ENCODE results near the gene CFTR.

The CFTR gene

DNA sequence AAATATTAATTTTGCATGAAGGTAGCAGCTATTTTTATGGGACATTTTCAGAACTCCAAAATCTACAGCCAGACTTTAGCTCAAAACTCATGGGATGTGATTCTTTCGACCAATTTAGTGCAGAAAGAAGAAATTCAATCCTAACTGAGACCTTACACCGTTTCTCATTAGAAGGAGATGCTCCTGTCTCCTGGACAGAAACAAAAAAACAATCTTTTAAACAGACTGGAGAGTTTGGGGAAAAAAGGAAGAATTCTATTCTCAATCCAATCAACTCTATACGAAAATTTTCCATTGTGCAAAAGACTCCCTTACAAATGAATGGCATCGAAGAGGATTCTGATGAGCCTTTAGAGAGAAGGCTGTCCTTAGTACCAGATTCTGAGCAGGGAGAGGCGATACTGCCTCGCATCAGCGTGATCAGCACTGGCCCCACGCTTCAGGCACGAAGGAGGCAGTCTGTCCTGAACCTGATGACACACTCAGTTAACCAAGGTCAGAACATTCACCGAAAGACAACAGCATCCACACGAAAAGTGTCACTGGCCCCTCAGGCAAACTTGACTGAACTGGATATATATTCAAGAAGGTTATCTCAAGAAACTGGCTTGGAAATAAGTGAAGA is 112.3 kb downstream of the CFTR start:
- DNase-seq: no peak

DNA sequence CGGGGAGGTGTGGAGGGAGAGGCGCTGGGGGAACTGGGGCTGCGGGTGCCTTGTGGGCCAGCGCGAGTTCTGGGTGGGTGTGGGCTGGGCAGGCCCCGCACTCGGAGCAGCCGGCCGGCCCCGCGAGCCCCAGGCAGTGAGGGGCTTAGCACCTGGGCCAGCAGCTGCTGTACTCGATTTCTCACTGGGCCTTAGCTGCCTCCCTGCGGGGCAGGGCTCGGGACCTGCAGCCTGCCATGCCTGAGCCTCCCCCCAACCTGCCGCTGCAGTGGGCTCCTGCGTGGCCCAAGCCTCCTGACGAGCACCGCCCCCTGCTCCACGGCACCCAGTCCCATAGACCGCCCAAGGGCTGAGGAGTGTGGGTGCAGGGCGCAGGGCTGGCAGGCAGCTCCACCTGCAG is 116.3 kb downstream of the CFTR start:
- no peak for DNase-seq

GRCh38 chr7:117597755-117598154 is 117.9 kb downstream of the CFTR start:
- DNase-seq: no peak

DNA sequence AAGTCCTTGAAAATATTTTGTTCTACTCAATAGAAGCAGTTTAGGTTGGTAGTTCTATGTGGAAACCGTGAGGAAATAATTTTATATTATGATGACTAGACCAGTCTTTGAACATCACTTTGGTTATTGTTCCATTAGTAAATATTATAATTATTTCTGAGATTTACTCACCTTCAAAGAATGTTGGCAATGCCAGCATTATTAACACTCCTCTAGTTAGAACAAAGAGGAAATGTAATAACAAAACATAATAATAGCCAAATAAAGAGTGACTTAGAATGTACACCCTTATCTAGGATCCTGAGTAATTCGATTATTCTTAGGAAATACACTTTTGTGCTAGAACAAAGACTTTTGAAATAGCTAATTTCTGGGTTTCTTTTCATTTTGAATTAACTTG is 121.1 kb downstream of the CFTR start:
- DNase-seq: no peak

DNA sequence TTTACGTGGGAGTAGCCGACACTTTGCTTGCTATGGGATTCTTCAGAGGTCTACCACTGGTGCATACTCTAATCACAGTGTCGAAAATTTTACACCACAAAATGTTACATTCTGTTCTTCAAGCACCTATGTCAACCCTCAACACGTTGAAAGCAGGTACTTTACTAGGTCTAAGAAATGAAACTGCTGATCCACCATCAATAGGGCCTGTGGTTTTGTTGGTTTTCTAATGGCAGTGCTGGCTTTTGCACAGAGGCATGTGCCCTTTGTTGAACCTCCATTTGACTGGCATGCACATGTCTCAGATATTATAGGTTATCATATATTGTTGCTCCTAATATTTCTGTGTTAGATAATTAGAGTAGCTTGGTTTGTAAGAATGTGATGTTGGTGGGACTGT is 123.8 kb downstream of the CFTR start:
- no peak for DNase-seq

- no peak for DNase-seq
These were observed 125.9 kb downstream of the CFTR start for GRCh38 chr7:117605712-117606111.

GRCh38 chr7:117606132-117606531 is 126.3 kb downstream of the CFTR start:
- no peak for DNase-seq

DNA sequence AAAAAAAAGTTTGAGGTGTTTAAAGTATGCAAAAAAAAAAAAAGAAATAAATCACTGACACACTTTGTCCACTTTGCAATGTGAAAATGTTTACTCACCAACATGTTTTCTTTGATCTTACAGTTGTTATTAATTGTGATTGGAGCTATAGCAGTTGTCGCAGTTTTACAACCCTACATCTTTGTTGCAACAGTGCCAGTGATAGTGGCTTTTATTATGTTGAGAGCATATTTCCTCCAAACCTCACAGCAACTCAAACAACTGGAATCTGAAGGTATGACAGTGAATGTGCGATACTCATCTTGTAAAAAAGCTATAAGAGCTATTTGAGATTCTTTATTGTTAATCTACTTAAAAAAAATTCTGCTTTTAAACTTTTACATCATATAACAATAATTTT is 130.6 kb downstream of the CFTR start:
- DNase-seq: no peak

GRCh38 chr7:117612637-117613036 is 132.8 kb downstream of the CFTR start:
- no peak for DNase-seq

GRCh38 chr7:117616694-117617093 is 136.9 kb downstream of the CFTR start:
- DNase-seq: no peak

DNA sequence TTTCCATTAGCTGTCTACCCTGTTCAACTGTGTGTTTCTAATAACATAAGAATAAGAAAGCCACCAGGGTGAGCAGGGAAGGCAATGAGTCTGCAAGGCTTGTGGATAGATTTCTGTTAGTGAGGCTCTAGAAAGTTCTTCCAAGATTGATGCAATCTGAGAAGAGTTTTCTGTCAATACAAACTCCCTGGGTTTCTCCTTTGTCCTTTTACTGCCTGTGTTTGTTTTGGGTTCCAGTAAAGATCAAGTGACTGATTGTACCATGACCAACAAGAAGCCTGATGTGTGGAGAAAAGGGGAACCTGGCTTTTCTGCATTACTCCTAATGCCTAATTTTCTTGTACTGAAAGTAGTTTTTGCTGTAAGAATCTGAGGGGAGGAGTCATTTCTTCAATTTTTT is 139.9 kb downstream of the CFTR start:
- no peak for DNase-seq

GRCh38 chr7:117621075-117621618 is 141.3 kb downstream of the CFTR start:
- DNase-seq: no peak

GRCh38 chr7:117623606-117624005 is 143.8 kb downstream of the CFTR start:
- no peak for DNase-seq

- no peak for DNase-seq
These were observed 150.7 kb downstream of the CFTR start for GRCh38 chr7:117630501-117630900.

DNA sequence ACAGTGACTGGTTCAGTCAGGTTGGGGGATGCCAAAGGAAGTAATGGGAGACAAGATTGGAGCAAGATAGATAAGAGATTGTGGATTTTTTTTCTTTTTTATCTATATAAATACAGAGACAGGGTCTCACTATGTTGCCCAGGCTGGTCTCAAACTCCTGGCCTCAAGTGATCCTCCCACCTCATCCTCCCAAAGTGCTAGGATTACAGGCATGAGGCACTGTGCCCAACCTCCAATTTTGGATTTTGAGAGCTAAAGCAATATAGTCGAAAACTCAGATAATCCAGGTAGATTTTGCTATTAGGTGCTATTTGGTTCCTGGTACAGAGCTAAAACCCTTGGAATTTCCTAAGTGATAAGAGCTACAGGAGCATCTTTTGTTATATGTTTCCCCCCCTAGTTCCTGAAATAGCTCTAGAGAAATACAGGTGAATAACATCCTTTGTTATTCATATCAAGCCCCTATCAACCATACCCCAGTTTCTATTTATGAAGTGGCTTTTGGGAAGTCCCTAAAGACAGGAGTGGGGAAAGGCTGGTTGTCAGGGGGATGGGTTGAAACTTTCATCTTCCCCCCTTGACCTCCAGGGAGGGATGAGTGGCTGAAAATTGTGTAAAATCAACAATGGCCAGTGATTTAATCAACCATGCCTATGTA is 151.2 kb downstream of the CFTR start:
- no peak for DNase-seq

- no peak for DNase-seq
These were observed 151.8 kb downstream of the CFTR start for GRCh38 chr7:117631652-117632051.

- DNase-seq: no peak
These were observed 158.1 kb downstream of the CFTR start for GRCh38 chr7:117637937-117638336.

DNA sequence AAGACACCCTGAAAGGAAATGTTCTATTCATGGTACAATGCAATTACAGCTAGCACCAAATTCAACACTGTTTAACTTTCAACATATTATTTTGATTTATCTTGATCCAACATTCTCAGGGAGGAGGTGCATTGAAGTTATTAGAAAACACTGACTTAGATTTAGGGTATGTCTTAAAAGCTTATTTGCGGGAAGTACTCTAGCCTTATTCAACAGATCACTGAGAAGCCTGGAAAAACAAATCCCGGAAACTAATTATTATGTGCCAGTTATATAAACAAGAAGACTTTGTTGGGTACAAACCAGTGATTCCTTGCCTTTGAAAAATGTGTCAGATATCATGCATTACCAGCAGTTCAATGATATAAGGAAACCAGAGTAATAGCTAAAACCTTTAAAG is 160.1 kb downstream of the CFTR start:
- DNase-seq: no peak

GRCh38 chr7:117640465-117640864 is 160.6 kb downstream of the CFTR start:
- DNase-seq: no peak

GRCh38 chr7:117645481-117646165 is 165.8 kb downstream of the CFTR start:
- DNase-seq: no peak

GRCh38 chr7:117648203-117648866 is 168.5 kb downstream of the CFTR start:
- no peak for DNase-seq

DNA sequence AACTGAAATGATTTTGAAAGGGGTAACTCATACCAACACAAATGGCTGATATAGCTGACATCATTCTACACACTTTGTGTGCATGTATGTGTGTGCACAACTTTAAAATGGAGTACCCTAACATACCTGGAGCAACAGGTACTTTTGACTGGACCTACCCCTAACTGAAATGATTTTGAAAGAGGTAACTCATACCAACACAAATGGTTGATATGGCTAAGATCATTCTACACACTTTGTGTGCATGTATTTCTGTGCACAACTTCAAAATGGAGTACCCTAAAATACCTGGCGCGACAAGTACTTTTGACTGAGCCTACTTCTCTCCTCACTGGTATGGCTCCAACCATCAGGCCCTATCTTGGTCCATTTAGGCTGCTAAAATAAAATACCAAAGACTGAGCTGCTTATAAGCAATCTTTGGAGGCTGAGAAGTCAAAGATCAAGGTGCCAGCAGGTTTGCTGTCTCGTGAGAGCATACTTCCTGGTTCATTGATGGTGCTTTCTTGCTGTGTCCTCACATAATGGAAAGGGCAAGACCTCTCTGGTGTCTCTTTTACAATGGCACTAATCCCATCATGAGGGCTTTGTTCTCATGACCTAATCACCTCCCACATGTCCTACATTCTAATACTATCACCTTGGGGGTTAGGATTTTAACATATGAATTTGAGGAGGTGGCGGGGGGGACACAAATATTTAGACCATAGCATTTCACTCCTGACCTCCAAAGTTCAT is 173.3 kb downstream of the CFTR start:
- DNase-seq: no peak

- DNase-seq: no peak
These were observed 175.0 kb downstream of the CFTR start for GRCh38 chr7:117654780-117655179.

Data from hematopoietic multipotent progenitor cell treated with erythropoietin and hydrocortisone succinate and interleukin-3 and kit ligand, for 8 days (in vitro differentiated cells).